ENCODE measurements around the gene PAPPA. TPM values are rescaled to one million over a fixed set of nuclear protein-coding genes. Genes with fewer than 3 reads are reported as not detected.

The PAPPA gene
- total and polyA plus RNA-seq, 9 of the 15 experiments (the other 6 are each of a cell fraction or from before 2014, with no cell fraction given) = 0.06 to 0.18 (median 0.11) TPM

- TF ChIP-seq VEZF1 (CRISPR knock-in tag; IDR thresholded peaks at IDR 0.05) = peak; percentile 59
- TF ChIP-seq ZFP36 (IDR thresholded peaks at IDR 0.05; ENCODE audit: low read depth, low read length, partially characterized antibody) = peak; percentile 37
- no peak for TF ChIP-seq ZNF280B (CRISPR knock-in tag; IDR thresholded peaks at IDR 0.05)
- TF ChIP-seq JUND (IDR thresholded peaks at IDR 0.05; ENCODE audit: borderline replicate concordance, low read depth, low read length) = peak; percentile 39; the same call in 1 of the 2 replicates
- TF ChIP-seq JUND (tag; IDR thresholded peaks at IDR 0.05; ENCODE audit: borderline replicate concordance, low read depth, low read length) = no peak; the same call in 2 of the 3 replicates
- TF ChIP-seq TAF1 (IDR thresholded peaks at IDR 0.05; ENCODE audit: control insufficient read depth, extremely low read depth, insufficient read depth, low read length, severe bottlenecking) = no peak
These were observed 37.2 kb downstream of the PAPPA start (continued) for GRCh38 chr9:116190637-116191396.
